Subcutaneous adipose tissue (tissue), 4 donors: ENCODE measurements around the gene PSME2. TPM values are rescaled to one million over a fixed set of nuclear protein-coding genes. Genes with fewer than 3 reads are reported as not detected.

Experiments
- CTCF ChIP-seq: fragments of 450-650 bp; IDR thresholded peaks from one replicate; pipeline ENCODE4 v1.5.1; 2016; ENCODE audit warnings: low read depth, mild to moderate bottlenecking, control low read depth, antibody characterized with exemption, moderate library complexity
- total RNA-seq, 4 donors: library from RNA; depleted of rRNA; stranded (reverse); fragments of >200 nt; gene quantifications; one replicate each; pipeline ENCODE4 v1.1.0, GENCODE V29; 2016

The PSME2 gene
- total RNA-seq, 4 donors from 2014 or later = 34.5 to 42.8 (median 39.5) TPM

DNA sequence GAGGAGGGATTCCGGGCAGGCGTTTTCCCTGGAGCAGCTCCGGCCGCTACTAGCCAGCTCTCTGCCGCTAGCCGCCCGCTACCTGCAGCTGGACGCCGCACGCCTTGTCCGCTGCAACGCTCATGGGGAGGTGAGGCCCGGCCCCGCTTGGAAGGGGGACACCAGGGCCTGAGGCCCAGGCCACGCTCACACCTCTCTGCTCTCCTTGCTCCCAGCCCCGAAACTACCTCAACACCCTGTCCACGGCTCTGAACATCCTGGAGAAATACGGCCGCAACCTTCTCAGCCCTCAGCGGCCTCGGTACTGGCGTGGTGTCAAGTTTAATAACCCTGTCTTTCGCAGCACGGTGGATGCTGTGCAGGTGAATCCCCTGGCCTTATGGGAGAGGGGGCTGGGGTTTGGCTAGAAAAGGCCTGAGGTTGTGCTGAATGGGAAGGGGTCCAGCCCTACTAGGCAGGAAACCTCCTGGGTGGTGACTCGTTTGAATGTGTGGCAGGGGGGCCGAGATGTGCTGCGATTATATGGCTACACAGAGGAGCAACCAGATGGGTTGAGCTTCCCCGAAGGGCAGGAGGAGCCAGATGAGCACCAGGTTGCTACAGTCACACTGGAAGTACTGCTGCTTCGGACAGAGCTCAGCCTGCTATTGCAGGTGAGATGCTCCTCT is 1.5 kb upstream of the PSME2 start:
- no peak for TF ChIP-seq CTCF

DNA sequence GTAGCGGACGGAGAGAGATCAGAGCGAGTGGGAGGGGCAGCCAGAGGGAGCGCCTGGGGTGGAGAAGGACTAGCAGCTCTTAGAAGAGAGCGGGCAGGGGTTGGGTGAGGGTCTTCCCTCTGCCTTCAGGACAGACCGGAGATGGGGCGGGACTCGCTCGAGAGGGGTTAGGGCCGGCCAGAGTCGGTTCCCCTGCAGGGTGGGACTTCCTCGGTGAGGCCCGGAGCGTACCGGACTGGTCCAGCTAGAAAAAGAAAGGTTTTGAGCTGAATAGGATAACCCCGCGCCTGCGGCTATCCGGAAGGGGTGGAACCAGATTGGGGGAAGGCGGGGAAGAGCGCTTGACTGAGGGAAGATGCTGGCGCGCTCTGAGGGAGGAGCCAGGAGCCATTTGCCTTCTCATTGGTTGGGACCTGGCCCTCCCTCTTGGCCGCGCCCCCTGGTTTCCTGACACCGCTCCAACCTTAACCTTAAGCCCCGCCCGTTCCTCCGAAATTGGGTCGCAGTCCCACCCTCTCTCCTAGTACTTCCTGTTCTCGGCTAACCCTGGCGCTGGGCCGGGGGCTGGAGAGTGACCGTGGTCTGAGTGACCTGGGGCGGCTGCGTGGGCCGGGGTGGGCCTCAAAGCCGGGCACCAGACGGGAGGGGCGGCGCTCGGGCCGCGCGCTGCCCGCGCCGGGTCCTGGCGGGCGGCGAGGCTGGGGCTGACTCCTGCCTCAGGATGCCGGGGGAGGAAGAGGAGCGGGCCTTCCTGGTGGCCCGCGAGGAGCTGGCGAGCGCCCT is 759 bp upstream of the PSME2 start, which contains the start of gene RNF31:
RNF31 (plus strand) TSS at position 521 of the 783 bp plus-strand sequence; CDS start at position 722, 201 bp downstream.
- no peak for TF ChIP-seq CTCF

DNA sequence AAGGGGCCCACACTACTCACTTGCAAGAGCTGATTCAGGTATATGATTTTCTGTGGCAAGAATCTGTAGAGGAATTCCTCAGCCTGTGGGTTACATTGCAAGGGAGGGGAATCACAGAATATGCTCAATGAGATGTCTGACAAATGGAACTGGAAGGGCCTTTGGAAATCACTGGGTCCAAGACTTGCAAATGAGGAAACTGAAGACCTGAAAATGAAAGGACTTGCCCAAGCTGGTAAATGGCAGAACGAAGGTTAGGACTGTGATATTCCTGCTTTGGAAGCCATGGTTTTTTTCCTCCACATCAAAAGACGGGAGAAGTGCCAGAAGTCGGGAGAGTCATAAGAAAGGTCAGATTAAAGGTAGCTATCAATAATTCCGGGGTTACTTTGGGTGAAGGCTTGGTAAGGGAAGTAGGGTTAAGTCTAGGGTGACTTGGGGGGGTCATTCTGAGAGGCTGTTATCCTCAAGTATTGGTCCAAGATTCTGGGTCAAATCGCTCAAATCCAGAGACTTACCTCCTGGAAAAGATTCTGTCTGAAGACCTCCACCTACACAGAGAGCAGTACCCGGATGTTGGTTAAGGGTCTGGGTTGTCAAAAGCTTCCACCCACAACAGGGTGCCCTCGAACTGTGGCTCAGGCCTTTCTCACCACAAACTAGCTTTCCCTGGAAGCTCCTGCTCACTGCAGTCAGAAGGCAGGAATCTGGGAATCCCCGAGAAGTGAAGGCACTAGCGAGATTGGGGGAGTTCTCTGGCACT is 539 bp downstream of the PSME2 start:
- no peak for TF ChIP-seq CTCF

DNA sequence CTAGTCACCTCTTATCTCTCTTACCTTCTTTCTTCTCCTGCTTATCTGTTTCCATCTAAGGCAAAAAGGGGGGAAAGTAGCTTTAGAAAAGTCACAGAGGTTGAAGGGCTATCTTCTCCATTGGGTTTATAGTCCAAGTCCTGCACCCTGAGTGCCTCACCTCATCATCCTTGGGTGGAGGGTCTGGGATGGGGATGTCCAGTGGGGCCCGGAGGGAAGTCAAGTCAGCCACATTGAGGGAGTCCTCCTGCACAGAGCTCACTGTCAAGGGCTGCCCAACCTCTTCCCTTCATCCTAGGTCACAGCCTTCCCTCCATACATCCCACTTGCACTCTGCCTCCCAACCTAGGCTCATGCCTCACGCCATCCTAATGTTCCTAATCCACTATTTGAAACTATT is 1.2 kb downstream of the PSME2 start:
- no peak for TF ChIP-seq CTCF

DNA sequence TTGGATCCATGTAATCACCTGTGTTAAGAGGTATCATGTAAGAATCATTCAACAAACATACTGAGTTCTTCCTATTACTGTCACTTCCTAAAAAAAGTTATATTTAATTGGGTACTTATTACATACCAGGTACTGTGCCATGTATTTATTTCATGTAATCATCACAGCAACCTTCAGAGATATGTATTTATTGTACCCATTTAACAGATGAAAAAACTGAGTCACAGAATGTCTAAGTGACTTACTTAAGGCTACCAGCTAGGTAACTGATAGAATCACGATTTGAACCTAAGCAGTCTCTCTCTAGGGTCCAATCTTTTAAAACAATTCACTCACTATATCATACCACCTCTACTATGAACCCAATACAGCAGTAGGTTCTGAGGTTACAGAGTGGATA is 2.0 kb downstream of the PSME2 start:
- no peak for TF ChIP-seq CTCF

- TF ChIP-seq CTCF = no peak
These were observed 2.9 kb downstream of the PSME2 start for GRCh38 chr14:24143511-24143910.
